Suppressor macrophage treated with lipopolysaccharide for 4 hours (primary cell): ENCODE results near the gene AHRR.

ENCODE experiments used
- DNase-seq: peaks from one replicate; pipeline ENCODE4 v3.0.0-alpha.2; 2020

Gene AHRR

DNA sequence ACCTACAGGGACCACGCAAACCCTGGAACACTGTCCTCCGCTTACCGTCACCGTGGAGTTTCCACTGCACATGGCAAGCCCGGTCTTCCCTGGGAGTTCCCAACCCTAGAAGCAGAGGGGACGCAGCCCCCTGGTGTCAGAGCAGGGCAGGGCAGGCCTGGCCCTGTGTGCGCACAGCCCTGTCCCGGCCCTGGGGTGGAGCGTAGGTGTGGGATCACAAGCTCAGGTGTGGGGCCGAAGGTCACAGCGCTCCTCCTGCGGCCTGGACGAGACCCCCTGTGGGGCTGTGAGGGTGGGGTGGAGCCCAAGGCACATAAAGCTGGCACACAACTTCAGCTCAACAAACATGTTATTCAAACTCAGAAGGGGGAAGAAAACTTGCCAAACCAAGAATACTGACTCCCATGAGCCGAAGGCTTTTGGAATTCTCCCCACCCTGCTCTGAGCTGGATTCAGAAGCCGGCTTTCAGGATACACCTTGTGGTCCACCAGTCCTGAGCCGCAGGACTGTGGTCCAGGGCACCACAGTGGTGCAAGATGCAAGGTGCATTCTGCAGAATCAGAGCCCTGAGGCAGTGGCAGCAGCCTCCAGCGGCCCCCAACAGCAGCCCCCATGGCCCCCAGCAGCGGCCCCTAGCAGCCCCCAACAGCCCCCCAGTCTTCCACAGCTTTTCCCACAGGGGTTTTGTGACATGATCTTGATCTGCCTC, 109.6 kb downstream of the AHRR start:
- peak; percentile 52 for DNase-seq

DNA sequence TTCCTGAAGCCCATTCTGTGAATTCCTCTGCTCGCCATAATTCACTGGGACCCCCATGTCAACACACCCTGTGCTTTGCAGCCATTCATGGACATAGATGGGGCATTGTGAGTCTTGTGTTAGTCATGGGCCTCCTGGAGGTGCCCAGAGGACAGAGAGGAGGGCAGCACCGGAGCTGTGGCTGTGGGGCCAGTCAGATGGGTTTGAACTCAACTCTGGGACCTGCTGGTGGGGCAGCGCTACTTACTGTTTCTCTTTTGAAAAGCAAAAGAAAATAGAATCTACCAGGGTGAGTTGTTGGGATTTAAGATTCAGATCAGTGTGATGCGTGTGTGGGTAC, 110.2 kb downstream of the AHRR start:
- no peak for DNase-seq

DNA sequence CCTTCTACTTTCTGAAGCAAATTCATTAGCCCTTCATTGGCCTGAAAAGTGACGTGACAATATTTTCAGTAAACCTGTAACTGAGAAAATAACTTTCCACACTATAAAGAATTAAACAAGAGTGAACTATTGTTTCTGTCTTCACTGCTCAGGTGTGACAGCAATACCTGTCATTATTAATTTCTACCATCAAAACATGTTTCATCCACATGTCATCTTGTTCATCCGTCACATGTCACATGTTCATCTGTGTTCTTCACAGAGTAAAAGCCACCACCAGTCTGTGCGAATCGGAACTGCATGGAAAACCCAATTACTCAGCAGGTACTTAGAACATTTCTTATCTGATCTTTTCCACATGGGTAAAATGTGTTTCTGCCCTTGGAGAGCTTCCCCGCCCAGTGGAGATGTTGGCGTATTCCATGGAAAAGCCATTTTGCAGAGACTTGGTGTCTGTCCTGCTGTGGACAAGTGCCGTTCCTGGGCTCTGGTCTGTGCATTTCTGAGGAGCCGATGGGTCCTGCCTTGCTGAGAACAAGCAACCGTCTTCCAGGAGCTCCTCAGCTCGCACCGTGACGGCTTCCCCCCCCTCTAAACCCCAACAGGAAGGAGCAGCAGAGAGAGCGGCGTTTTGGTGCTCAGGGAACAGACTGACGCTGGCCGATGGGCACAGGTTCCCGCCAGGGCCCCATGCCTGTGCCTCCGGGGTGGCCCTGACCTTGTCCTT, 110.8 kb downstream of the AHRR start:
- no peak for DNase-seq

DNA sequence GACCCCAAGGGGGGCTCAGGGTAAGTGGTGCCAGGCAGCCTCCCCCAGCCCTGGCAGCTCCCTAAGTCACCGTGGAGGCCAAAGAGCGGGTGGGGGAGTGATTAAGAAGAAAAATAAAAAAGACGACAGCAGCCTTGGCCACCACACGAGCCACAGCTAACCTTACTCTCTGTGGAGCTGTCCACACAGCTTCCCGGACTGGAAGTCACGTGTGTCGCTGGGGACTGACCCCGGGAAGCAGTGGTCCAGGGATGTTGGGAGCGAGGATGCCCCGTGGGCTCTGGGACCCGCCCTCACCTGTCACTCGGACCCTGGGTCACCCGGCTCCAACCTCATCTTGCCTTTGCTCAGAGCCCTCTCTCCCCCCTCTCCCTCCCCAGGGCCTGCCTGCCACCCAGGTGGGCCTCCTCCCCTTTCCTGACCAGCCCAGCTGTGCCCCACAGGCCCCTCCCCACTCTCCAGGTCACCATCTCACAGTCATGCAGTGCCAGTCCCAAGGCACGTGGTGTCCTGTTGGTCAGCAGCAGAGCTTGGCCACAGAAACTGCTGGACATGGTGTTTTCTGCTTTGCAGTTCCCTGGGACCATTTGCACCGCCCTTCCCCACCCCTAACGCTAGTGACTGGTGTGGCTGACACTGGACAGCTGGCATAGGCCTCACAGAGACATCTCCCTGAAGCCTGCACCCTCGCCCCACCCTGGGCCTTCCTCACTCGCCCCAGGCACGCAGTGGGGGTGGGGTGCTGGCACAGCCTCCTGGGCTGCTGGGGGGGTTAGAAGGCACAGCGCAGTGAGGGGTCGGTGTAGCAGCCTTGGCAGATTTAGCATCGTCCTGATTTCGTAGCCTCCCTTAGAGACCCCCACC, 111.6 kb downstream of the AHRR start:
- no peak for DNase-seq

DNA sequence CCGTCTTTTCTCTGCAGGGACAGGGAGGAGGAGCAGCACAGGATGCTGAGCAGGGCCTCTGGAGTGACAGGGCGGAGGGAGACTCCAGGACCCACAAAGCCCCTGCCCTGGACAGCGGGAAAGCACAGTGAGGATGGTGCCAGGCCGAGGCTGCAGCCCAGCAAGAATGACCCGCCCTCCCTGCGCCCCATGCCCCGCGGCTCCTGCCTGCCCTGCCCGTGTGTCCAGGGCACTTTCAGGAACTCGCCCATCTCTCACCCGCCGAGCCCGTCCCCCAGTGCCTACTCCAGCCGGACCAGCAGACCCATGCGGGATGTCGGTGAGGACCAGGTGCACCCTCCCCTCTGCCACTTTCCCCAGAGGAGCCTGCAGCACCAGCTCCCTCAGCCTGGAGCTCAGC, 112.3 kb downstream of the AHRR start:
- DNase-seq, result no peak

DNA sequence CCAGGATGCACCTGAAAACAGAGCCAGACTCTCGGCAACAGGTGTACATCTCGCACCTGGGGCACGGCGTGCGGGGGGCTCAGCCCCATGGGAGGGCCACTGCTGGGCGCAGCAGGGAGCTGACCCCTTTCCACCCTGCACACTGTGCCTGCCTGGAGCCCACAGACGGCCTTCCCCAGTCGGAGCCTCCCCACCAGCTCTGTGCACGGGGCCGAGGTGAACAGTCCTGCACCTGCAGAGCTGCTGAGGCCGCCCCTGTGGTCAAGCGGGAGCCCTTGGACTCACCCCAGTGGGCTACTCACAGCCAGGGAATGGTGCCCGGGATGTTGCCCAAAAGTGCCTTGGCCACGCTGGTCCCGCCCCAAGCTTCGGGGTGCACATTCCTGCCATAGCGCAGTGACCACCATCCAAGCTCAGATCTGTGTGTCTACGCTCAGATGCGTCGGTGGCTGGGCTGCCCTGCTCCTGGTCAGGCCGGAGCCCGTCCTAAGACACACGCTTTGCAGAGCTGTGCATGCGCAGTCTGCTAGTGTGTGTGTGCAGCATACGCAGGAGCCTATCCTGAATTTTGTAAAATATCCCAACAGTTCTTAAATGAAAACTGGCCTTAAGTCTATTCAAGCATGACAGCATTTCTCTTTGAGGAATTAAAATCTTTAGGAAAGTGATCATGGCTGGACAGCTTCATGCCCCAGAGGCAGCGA, 113.1 kb downstream of the AHRR start:
- DNase-seq, result no peak

DNA sequence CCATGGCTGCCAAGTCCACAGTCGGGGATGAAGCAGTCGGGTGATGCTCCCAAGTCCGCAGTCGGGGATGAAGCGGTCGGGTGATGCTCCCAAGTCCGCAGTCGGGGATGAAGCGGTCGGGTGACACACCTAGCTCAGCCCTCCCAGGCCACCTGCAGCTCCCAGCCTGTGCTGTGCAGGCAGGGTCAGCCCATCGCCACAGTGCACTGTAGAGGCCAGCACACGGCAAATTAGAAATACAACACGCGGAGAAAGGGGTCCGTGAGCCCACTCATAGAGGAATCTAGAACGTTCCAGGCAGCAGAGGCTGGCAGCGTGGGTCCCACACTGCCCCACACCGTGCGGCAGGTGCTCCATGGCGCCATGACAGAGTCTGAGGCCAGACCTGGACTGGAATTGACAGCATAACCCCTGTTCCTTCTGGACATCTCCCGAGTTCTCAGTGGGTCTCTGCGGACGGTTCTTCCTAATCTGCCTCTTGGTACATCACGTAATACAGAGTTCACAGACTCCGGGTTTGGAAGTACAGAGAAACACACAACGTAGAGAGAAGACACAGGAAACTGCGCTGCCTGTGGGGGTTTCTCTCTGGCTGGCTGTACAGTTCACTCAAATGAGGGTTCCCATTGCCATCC, 113.8 kb downstream of the AHRR start:
- DNase-seq, result no peak

DNA sequence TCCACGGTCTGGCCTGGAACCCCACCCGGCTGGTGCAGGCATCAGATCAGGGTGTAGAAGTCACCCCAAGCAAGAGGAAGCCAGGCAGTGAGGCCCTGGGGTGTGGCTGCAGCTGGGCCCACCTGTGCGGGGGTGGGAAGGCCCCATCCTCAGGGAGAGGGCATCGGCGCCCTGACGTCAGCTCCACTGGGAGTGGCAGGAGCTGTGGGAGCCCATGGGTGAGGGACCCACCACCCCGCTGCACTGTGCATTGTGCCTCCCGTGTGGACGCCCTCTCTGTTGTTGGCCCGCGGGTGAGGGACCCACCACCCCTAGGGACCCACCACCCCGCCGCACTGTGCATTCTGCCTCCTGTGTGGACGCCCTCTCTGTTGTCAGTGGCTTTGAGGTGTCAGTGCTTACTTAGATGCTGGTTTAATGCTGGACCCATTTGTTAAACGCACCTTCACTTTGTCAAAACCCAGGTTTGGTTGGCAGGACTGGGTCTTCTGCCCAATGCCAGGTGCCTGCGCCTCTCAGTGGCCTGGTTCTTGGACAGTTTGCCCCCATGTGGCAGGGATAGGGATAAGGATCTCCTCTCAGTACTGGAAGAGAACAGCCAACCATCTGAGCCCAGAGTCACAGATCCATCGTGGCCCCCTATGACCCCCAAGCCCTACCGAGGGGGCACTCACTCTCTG, 114.6 kb downstream of the AHRR start:
- peak; percentile 25 for DNase-seq

DNA sequence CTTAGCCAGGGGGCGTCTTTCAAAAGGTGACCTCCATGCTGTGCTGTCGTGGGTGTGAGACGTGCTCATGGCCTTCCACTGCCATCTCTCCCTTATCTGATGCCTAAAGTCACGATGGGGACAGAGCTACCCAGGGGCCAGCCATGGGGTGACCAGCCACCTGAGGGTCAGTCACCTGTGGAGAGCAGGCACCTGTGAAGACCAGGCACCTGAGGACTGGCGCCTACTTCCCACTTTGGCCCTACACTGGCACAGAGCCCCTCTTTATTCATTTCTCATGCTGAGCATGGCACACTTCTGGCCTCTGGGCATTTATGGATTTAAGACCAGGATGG, 115.1 kb downstream of the AHRR start:
- DNase-seq, result no peak

DNA sequence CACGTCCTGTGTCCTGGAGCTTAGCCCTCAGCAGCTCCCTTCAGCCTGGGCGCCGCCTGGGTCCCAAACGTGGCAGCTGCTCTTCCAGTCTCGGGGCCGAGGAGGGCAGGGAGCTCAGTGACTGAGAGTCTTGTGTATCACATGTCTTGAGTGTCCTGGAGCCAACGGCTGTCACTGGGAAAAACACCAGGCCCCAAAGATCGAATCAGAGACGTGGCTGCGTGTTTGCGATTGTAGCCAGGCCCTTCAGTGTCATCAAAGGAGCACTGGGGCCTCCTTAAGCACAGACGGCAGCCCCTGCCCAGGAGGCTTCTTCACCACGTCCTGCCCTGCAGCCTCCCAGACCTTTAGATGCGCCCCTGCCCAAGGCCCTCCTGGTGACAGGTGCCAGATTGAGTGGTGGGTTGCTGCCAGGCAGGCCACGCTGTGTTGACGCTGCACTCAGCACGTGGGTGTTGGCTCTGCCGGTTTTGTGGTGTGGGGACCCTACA, 115.8 kb downstream of the AHRR start:
- DNase-seq, result no peak

DNA sequence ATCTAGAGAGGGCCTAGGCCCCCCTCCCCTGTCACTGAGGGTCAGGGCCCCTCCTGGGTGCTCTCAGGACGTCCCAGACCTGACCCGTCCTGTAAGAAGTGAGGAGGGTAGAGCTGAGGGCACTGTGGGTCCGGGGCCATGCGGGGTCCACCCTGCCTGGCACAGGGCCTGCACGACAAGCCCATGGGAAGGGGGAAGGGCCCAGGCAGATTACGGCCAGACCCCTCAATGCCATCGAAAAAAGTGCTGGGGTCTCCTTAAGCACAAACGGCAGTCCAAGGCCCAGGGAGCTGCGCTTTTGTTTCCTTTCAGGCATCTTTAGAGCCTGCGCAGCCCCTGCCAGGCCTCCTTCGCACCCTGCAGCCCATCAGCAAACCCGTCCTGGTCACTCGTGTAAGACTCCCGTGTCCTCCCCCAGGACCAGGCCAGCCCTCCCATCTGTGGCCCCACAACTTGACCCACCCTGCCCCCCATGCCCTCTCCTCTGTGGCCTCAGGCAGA, 117.0 kb downstream of the AHRR start:
- DNase-seq, result no peak

DNA sequence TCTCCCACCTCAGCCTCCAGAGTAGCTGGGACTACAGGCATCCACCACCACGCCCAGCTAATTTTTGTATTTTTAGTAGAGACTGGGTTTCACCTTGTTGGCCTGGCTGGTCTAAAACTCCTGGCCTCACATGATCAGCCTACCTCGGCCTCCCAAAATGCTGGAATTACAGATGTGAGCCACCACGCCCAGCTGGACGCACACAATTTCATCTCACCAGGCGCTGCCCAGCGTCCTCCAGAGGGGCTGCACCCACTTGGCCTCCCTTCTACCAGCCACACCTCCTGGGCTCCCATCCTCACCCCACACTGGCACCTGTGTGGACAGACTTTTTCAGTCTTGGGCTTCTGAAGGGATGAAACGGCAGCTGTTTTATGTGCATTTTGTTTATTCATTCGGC, 117.7 kb downstream of the AHRR start:
- DNase-seq, result no peak

DNA sequence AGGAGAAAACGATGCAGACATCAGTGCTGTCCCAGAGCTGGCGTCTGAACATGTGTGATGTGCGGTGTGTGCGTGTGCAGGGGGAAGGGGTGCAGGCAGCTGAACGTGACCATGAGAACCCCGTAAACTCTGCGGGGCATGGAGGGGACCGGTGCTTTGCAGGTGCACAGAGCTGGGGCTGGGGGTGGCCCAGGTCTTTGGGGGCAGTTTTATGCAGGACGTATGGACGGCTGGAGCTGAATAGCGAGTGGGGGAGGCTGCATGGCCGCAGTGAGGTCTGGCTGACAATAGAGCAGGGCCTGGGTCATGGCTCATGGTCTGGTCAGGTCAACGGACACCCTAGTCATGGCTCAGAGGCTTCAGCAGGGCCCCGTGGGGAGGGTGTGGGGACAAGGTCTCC, 118.1 kb downstream of the AHRR start:
- DNase-seq, result no peak

DNA sequence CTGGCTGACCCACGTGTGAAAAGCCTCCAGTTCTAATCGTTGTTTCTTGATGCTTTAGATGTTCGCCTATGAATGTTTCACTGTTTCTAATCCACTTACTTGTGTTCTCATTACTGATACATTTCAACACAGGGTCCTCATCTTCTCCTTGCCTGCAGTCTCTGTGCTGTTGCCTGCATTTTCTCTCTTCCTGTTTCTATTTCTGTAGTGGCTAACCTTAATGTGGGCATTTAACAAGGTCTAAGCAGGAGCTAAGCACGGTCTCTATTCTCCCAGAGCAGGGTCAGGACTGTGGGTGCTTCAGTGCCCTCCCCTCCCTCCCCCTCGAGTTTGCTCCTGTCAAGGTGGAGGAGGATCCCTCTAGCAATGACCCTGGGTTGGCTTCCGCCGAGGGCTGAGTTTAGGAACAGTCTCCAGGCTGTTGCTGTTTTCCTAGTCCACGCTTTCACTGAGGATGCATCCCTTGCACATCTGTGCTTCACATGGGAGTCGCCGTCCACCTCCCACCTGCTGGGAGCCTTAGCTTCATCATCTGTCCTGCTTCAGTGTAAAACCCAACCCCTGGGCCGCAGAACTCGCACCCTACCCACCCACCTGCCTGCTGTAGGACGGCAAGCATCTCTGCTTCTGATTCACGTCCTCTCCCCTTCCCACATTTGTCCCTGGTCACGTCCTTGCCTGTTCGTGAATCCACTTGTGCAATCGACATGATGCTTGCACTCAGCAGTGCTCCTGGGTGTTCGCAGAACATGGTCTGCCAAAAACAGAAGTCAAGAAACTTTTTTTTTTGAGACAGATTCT, 119.1 kb downstream of the AHRR start:
- peak; percentile 41 for DNase-seq

DNA sequence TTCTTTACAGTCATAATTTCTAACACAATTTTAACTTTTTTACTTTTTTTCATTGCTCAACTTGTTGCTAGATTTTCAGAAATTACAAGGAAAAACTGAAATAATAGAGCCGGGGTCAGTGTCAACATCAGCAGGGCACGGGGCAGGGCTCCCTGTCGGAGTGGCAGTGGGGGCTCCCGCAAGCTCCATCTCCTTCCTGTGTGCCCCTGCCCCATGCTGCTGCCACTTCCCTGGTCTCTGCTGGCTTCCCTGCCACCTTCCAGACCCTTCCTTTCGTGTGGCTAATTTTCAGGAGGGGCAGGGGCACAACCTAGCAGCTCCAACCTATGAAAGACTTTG, 120.5 kb downstream of the AHRR start:
- no peak for DNase-seq

DNA sequence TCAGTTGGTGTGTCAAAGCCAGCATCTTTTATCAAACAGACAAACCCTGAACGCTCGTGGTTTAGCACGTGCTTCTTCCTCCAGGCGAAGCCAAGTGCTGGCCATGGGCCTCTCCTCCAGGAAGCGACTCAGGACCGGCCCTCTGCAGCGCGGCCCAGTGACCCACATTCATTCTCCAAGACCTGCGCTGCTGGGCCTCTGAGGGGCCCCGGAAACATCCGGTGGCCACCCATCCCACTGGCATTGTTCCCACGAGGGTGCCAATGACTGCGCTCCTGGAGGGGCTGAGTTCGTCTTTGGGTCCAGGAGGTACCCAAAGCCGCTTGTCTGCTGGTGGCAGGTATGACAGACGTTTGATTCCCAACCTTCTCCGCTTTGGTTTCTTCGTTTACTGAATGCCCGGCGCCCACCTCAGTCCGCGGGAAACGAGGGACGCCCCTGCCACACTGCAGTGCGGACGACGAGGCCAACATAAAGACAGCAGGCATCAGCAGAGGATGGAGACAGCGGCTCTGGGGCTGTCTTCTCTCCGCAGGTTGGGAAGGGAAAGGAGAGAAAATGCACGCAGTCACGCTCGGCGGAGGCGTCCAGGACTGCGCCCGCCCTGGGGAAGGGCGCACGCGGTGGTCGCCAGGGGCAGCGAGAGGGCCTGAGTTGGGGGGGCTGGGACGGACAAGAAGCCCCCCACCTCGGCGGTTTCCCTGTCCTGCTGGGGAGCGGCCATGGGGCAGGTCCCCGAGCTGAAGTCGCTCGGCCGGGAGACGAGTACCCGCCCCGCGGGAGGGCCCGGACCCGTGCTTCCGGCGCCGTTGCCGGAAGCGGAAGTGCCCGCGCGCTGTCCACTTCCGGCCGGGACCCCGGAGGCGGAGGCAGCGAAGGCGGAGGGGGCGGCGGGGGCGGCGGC, 121.1 kb downstream of the AHRR start, which contains the start of gene EXOC3:
EXOC3 (plus strand) TSS at position 842 of the 904 bp plus-strand sequence. CDS start 3,030 bp downstream, outside the sequence.
- peak; percentile 86 for DNase-seq

DNA sequence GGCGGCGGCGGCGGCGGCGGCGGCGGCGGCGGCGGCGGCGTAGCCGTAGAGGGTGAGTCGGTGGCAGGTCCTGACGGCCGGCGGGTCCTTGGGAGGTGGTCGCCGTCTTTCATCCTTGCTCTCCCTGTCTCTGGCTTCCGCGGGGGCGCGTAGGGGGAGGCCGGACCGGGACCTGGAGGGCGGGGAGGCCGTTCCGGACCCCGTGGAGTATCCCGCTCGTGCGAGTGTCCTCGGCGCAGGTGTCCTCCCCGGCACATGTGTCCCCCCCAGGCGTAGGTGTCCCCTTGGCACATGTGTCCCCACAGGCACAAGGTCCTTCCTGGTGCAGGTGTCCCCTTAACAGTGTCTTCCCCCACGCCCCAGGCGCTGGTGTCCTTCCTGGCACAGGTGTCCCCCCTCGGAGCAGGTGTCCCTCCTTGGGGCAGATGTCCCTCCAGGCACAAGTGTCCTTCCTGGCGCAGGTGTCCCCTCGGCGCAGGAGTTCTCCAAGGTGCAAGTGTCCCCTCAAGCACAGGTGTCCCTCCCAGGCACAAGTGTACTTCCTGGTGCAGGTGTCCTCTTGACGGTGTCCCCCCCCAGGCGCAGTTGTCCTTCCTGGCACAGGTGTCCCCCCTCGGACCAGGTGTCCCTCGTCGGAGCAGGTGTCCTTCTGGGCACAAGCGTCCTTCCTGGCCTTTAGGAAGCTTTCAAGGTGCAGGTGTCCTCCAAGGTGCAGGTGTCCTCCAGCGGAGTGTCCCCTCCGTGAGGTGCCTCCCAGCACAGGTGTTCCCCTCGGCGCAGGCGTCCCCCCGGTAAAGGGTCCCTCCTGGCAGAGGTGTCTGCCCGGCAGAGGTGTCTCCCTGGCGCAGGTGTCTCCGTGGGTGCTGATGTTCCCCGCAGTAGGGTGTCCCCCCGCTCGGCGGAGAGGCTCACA, 122.0 kb downstream of the AHRR start:
- DNase-seq, result no peak

DNA sequence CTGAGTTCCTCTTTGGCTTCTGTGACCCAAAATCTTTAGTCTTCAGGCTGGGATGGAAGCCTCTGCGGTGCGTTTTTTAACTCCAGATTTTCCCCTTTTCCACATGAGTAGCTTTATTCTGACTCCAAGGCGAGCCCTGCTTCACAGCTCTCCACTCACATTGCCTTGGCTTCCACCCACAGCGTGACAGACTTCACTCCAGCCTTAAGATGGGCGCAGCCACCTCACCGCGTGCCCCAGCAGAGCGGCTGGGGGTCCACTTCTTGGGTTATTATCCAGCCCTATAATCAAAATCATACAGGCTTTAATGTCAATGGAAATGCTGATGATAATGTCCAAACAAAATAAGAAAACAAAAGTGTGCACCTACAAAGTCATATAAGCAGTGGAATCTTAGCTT, 122.7 kb downstream of the AHRR start:
- no peak for DNase-seq

DNA sequence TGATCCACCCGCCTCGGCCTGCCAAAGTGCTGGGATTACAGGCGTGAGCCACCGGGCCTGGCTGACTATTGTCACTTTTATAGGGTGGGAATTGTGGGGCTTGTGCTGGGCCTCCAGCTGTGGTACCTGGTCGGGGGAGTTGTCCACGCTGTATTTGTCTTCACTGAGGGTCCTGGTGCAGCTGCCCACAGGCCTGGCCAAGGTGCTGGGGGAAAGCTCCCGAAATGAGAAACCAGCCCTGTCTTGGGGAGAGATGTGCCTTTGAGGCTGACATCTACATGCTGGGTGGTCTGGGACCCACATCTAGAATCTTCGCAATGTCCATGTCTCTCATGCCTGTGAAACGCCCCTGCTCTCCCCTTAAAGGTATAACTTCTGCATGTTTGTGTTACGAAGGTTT, 124.1 kb downstream of the AHRR start:
- DNase-seq, result no peak
